Activated CD4-positive, alpha-beta T cell treated with anti-CD3 and anti-CD28 coated beads for 48 hours (primary cell): ENCODE data around the gene AAR2.
A peak's percentile ranks its signal among the peaks of the same experiment; 100 is the strongest.

Source experiments
- DNase-seq: peaks from one replicate; pipeline ENCODE4 v3.0.0-alpha.2; 2020

AAR2 gene

GRCh38 chr20:36218380-36219064 lies 17.8 kb upstream of the AAR2 start:
- no peak for DNase-seq

GRCh38 chr20:36219671-36220220 lies 16.5 kb upstream of the AAR2 start:
- DNase-seq = no peak

- DNase-seq = no peak
Measured at GRCh38 chr20:36225666-36226065, 10.6 kb upstream of the AAR2 start.

GRCh38 chr20:36228770-36229169 lies 7.5 kb upstream of the AAR2 start:
- DNase-seq = peak; percentile 15

- DNase-seq = no peak
Measured at GRCh38 chr20:36230019-36230418, 6.3 kb upstream of the AAR2 start.

- no peak for DNase-seq
Measured at GRCh38 chr20:36231331-36231730, 4.9 kb upstream of the AAR2 start.

- DNase-seq = no peak
Measured at GRCh38 chr20:36234771-36235320, 1.4 kb upstream of the AAR2 start.

GRCh38 chr20:36236786-36237121 lies 476 bp downstream of the AAR2 start:
- DNase-seq = no peak

- no peak for DNase-seq
Measured at GRCh38 chr20:36237477-36237876, 1.2 kb downstream of the AAR2 start.

GRCh38 chr20:36238153-36238552 lies 1.9 kb downstream of the AAR2 start:
- no peak for DNase-seq

- no peak for DNase-seq
Measured at GRCh38 chr20:36238760-36239159, 2.5 kb downstream of the AAR2 start.

GRCh38 chr20:36240076-36240475 lies 3.8 kb downstream of the AAR2 start:
- DNase-seq = no peak

GRCh38 chr20:36241678-36242077 lies 5.4 kb downstream of the AAR2 start:
- DNase-seq = no peak

- no peak for DNase-seq
Measured at GRCh38 chr20:36243726-36244125, 7.4 kb downstream of the AAR2 start.

- no peak for DNase-seq
Measured at GRCh38 chr20:36246401-36246800, 10.1 kb downstream of the AAR2 start.

GRCh38 chr20:36248836-36249235 lies 12.6 kb downstream of the AAR2 start:
- DNase-seq = no peak

- DNase-seq = no peak
Measured at GRCh38 chr20:36249450-36249849, 13.2 kb downstream of the AAR2 start.

GRCh38 chr20:36251426-36251825 lies 15.1 kb downstream of the AAR2 start:
- no peak for DNase-seq

- DNase-seq = no peak
Measured at GRCh38 chr20:36252511-36252910, 16.2 kb downstream of the AAR2 start.

- DNase-seq = no peak
Measured at GRCh38 chr20:36253036-36253435, 16.8 kb downstream of the AAR2 start.

GRCh38 chr20:36254076-36254475 lies 17.8 kb downstream of the AAR2 start:
- DNase-seq = no peak

- no peak for DNase-seq
Measured at GRCh38 chr20:36255445-36255844, 19.2 kb downstream of the AAR2 start.

GRCh38 chr20:36259177-36260061 lies 23.1 kb downstream of the AAR2 start:
- no peak for DNase-seq

- no peak for DNase-seq
Measured at GRCh38 chr20:36260316-36260715, 24.0 kb downstream of the AAR2 start.
